Activated B cell treated with CpG ODN at 0.5 μM for 24 hours (primary cell): ENCODE data around the gene ANKRD34A. TPM values are rescaled to one million over a fixed set of nuclear protein-coding genes. Genes with fewer than 3 reads are reported as not detected.

Experiments
- ATAC-seq: fragments of 200-7000 bp; cut with Tn5 transposase; one replicate; pipeline ENCODE4 v1.10.0; 2021; ENCODE audit warnings: low read depth, mild to moderate bottlenecking, moderate library complexity
- CTCF ChIA-PET: fragments of 350-600 bp; sonication (Branson Sonifier 250); formaldehyde crosslinking; loops from one replicate; lab custom pipeline; 2021; ENCODE audit warnings: antibody characterized with exemption; lab: Charles Lee
- POLR2A ChIA-PET: fragments of 350-600 bp; sonication (Branson Sonifier 250); formaldehyde crosslinking; loops from one replicate; lab custom pipeline; 2021; ENCODE audit warnings: antibody characterized with exemption; lab: Charles Lee
- DNase-seq: peaks from one replicate; pipeline ENCODE4 v3.0.0; 2022
- H3K27ac Mint-ChIP-seq: one replicate; pipeline ENCODE4 v1.8.0; 2020; ENCODE audit warnings: mixed read lengths
- H3K27me3 Mint-ChIP-seq: one replicate; pipeline ENCODE4 v1.8.0; 2021; ENCODE audit warnings: mixed read lengths
- H3K36me3 Mint-ChIP-seq: one replicate; pipeline ENCODE4 v1.8.0; 2021; ENCODE audit warnings: low read depth, mixed read lengths
- H3K4me1 Mint-ChIP-seq: one replicate; pipeline ENCODE4 v1.8.0; 2021; ENCODE audit warnings: mixed read lengths
- H3K4me3 Mint-ChIP-seq: one replicate; pipeline ENCODE4 v1.8.0; 2020; ENCODE audit warnings: mild to moderate bottlenecking, mixed read lengths
- H3K9me3 Mint-ChIP-seq: one replicate; pipeline ENCODE4 v1.8.0; 2020; ENCODE audit warnings: mixed read lengths
- intact Hi-C: fragments of 100-400 bp; cut with micrococcal nuclease; formaldehyde crosslinking; loops from one replicate; pipeline ENCODE4 v1.15.1; 2024
- total RNA-seq: library from RNA; stranded (reverse); gene quantifications from 2 replicates; pipeline ENCODE4 v1.2.3, GENCODE V29; 2022
- TF ChIP-seq, protein P1 (sequence below): fragments of 200-600 bp; IDR thresholded peaks from one replicate; pipeline ENCODE4 v1.8.0; 2022; ENCODE audit warnings: antibody characterized with exemption, mild to moderate bottlenecking

The ANKRD34A gene
- total RNA-seq, 1 donor from 2014 or later, result 1.4 TPM

- Mint-ChIP-seq H3K4me1 (peaks cover 64% of the 10 kb centered on the region), H3K27ac (peak within 1 kb of the TSS; percentile 94), H3K36me3 (peaks cover 13% of the 10 kb centered on the region), H3K27me3 (no peaks in the 10 kb centered on the region), H3K9me3 (no peaks in the 10 kb centered on the region), H3K4me3 (peak within 1 kb of the TSS; percentile 96)
- ChIA-PET POLR2A (interaction anchor here (0.6 to 4.7 kb wide), 25 partner anchors 8 to 677 kb away, joined by 3 to 88 read pairs (median 7); partner anchors contain the start of genes NUDT17, PEX11B, PIAS3 and POLR3C), CTCF (interaction anchor here (0.8 to 2.6 kb wide), 10 partner anchors 8 to 112 kb away, joined by 3 to 23 read pairs (median 5); partner anchors contain the start of genes NUDT17 and RBM8A)
- TF ChIP-seq, protein P1, sequence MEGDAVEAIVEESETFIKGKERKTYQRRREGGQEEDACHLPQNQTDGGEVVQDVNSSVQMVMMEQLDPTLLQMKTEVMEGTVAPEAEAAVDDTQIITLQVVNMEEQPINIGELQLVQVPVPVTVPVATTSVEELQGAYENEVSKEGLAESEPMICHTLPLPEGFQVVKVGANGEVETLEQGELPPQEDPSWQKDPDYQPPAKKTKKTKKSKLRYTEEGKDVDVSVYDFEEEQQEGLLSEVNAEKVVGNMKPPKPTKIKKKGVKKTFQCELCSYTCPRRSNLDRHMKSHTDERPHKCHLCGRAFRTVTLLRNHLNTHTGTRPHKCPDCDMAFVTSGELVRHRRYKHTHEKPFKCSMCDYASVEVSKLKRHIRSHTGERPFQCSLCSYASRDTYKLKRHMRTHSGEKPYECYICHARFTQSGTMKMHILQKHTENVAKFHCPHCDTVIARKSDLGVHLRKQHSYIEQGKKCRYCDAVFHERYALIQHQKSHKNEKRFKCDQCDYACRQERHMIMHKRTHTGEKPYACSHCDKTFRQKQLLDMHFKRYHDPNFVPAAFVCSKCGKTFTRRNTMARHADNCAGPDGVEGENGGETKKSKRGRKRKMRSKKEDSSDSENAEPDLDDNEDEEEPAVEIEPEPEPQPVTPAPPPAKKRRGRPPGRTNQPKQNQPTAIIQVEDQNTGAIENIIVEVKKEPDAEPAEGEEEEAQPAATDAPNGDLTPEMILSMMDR, result no peak
- intact Hi-C loops, result loop anchor here (1.0 kb wide), 4 partner anchors 22 to 39 kb away; partner anchors contain the start of genes PEX11B and RBM8A
- ATAC-seq (peak; percentile 89), DNase-seq (peak; percentile 87)
These were observed 6.7 kb downstream of the ANKRD34A start, which contains the start of gene LIX1L for GRCh38 chr1:145957443-145958319. Gene LIX1L, minus strand, starts transcription at chr1:145958017. Its CDS starts 90 bp downstream, at chr1:145957927.

- Mint-ChIP-seq H3K4me1 (peaks cover 61% of the 10 kb centered on the region), H3K27ac (peak overlapping the region; percentile 94), H3K4me3 (peak overlapping the region; percentile 96), H3K9me3 (no peaks in the 10 kb centered on the region), H3K36me3 (peaks cover 15% of the 10 kb centered on the region), H3K27me3 (no peaks in the 10 kb centered on the region)
- TF ChIP-seq, protein P1, result no peak
- no peak for ATAC-seq
- CTCF ChIA-PET, result interaction anchor here (1.3 to 2.6 kb wide), 5 partner anchors 7 to 111 kb away, joined by 3 to 23 read pairs (median 7); partner anchors contain the start of genes NUDT17 and RBM8A
- POLR2A ChIA-PET, result interaction anchor here (0.6 to 4.7 kb wide), 13 partner anchors 8 to 133 kb away, joined by 3 to 88 read pairs (median 11); partner anchors contain the start of genes ANKRD34A, NUDT17, PEX11B and PIAS3
- DNase-seq, result no peak
- intact Hi-C loops, result loop anchor here (1.0 kb wide), 1 partner anchor 25 kb away; no protein-coding TSS in a partner anchor
These were observed 7.5 kb downstream of the ANKRD34A start for GRCh38 chr1:145956781-145957442.

GRCh38 chr1:145956361-145956760 lies 8.0 kb downstream of the ANKRD34A start:
- TF ChIP-seq, protein P1, result no peak
- Mint-ChIP-seq H3K4me3 (peak overlapping the region; percentile 96), H3K36me3 (peaks cover 16% of the 10 kb centered on the region), H3K4me1 (peaks cover 57% of the 10 kb centered on the region), H3K27me3 (no peaks in the 10 kb centered on the region), H3K9me3 (no peaks in the 10 kb centered on the region), H3K27ac (no peak overlapping the region)
- ChIA-PET POLR2A (interaction anchor here (0.6 to 4.7 kb wide), 7 partner anchors 8 to 132 kb away, joined by 3 to 88 read pairs (median 11); partner anchors contain the start of genes ANKRD34A, NUDT17, PEX11B and POLR3C), CTCF (no interaction called here)
- intact Hi-C loops, result no loop called here
- DNase-seq (no peak), ATAC-seq (no peak)

DNA sequence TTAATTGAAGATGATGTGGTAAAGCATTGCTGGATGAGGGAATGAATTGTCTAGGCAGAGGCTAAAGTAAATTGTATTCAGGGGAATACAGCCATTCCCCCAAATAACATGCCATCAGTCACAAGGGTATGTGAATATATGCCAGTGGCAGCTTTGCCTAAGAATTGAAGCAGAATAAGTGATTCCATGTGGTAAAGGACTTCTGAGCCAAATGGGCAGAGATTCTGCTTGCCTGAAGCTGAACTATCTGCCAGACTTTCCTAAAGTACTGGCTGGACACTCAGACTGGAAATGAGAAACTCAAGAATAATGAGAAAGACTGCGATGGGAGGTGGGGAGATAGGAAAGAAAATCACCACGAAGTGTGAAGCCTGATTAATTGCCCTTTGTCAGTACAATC lies 8.9 kb downstream of the ANKRD34A start:
- POLR2A ChIA-PET, result interaction anchor here (0.9 to 4.7 kb wide), 6 partner anchors 9 to 96 kb away, joined by 3 to 41 read pairs (median 8); partner anchors contain the start of genes ANKRD34A, PEX11B, POLR3GL and RBM8A
- TF ChIP-seq, protein P1, result no peak
- peaks cover 16% of the 10 kb centered on the region for H3K36me3 Mint-ChIP-seq
- CTCF ChIA-PET, result interaction anchor here (1.0 kb wide), 1 partner anchor 10 kb away, joined by 3 read pairs; no protein-coding TSS in a partner anchor
- peaks cover 53% of the 10 kb centered on the region for H3K4me1 Mint-ChIP-seq
- H3K9me3 Mint-ChIP-seq, result no peaks in the 10 kb centered on the region
- H3K27ac Mint-ChIP-seq, result no peak overlapping the region
- ATAC-seq (no peak), DNase-seq (no peak)
- no peaks in the 10 kb centered on the region for H3K27me3 Mint-ChIP-seq
- no peak overlapping the region for H3K4me3 Mint-ChIP-seq
- intact Hi-C loops, result no loop called here
